Right renal pelvis (tissue), 4 donors: Measurements from ENCODE around the gene NDE1. TPM values are rescaled to one million over a fixed set of nuclear protein-coding genes. Genes with fewer than 3 reads are reported as not detected.

Experiments used
- DNase-seq, 4 donors: peaks; one replicate each; pipeline ENCODE4 v3.0.0-alpha.2; 2013; ENCODE audit warnings: low read depth in 4 of 4, low spot score in 3 of 4, missing footprints in 1 of 4
- polyA plus RNA-seq, 4 donors: library from polyadenylated mRNA; unstranded; fragments of 120-200 nt; gene quantifications; one replicate each; pipeline ENCODE4 v1.2.1, GENCODE V29; 2013; ENCODE audit not compliant: insufficient read length in 4 of 4

The NDE1 gene
- polyA plus RNA-seq, 4 donors = 38.8 to 43.4 (median 40.5) TPM

DNA sequence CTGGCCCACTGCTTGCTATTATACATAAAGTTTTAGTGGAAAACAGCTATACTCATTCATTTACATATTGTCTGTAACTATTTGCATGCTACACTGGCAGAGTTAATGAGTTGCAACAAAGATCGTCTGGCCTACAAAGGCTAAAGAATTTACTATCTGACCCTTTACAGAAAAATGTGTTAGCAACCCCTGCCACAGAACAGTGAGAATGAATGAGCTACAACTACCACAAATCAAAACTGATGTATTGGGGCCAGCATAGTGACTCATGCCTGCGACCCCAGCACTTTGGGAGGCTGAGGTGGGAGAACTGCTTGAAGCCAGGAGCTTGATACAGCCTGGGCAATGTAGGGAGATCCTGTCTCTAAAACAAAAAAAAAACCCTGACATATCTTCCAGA is 114.1 kb downstream of the NDE1 start:
- no peak for DNase-seq

- DNase-seq = no peak
These were observed 115.1 kb downstream of the NDE1 start for GRCh38 chr16:15765116-15765515.

DNA sequence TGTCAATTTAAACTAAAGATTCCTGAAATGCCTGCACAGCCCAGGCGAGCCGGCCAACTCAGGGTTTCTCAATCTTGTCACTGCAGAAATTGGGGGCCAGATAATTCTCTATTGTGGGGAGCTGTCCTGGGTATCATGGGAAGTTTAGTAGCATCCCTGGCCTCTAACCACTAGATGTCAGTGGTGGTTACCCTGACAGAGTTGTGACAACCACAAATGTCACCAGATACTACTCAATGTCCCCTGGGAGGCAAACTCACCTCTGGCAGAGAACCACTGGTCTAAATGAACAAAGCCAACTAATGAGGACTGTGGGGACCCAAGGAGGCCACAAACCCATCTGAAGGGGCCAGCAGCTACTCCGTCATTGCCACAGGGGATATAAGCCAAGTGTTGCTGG is 115.8 kb downstream of the NDE1 start:
- peak in 3 of 4 donors; percentile 20 to 33 (median 25) for DNase-seq

DNA sequence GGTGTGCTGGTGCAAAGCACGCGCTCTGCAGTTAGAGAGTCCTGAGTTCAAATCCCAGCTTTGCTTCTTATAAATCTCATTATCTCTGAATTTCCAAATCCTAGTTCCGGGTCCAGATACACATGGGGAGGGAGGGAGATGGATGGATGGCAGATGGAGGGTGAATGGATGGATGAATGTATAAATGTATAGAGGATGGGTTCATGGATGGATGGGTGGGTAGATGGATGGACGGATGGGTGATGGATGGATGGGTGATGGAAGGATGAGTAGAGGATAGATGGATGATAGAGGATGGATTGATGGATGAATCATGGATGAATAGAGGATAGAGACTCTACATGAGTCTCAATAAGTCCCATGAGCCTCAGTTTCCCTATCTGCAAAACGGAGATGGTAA is 116.9 kb downstream of the NDE1 start:
- no peak for DNase-seq

GRCh38 chr16:15768201-15768600 is 118.2 kb downstream of the NDE1 start:
- DNase-seq = no peak

DNA sequence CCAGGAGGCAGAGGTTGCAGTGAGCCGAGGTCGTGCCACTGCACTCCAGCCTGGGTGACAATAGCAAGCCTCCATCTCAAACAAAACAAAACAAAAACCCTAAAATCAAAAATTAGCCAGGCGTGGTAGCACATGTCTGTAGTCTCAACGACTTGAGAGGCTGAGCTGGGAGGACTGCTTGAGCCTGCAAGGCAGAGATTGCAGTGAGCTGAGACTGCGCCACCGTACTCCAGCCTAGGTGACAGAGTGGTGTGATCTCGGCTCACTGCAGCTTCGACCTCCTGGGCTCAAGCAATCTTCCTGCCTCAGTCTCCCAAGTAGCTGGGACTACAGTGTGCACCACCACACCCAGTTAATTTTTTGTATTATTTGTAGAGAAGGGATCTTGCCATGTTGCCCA is 119.2 kb downstream of the NDE1 start:
- no peak for DNase-seq

DNA sequence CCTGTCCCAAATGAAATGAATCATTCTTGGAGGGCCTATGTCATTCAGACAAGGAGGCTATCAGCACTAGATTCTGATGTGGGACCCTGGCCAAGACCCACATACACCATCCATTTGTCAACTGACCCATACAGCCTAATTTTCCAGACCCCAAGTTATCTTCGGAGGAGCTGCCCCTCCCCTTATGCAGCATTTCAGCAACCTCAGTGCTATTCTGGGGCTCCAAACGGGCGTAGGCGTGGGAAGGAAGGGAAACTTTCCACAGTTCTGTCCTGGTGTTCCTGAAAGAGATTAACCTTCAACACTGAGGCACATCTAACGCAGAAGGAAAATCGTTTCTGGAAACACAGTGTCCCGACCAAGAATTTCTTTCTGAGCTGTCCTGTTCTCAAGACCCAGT is 120.1 kb downstream of the NDE1 start:
- DNase-seq = no peak

GRCh38 chr16:15770512-15770911 is 120.5 kb downstream of the NDE1 start:
- DNase-seq = no peak

DNA sequence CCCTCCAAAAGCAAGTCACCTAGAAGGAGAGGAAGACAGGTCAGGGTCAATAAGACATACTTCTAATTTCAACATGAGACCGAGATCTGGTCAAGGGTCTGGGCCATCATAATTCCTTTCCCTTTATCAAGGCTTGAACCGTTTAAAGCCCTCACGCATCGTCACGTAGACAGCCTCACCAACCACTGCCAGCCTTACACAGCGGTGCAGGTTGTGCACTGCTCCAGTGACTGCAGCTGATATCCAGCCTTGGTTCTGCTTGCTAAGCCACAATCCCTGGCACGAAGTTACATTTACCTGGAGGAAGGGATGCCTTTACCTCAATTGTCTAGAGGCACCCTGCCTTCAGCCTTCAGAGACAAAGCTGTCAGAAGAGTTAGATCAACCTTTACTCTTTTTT is 121.6 kb downstream of the NDE1 start:
- no peak for DNase-seq

DNA sequence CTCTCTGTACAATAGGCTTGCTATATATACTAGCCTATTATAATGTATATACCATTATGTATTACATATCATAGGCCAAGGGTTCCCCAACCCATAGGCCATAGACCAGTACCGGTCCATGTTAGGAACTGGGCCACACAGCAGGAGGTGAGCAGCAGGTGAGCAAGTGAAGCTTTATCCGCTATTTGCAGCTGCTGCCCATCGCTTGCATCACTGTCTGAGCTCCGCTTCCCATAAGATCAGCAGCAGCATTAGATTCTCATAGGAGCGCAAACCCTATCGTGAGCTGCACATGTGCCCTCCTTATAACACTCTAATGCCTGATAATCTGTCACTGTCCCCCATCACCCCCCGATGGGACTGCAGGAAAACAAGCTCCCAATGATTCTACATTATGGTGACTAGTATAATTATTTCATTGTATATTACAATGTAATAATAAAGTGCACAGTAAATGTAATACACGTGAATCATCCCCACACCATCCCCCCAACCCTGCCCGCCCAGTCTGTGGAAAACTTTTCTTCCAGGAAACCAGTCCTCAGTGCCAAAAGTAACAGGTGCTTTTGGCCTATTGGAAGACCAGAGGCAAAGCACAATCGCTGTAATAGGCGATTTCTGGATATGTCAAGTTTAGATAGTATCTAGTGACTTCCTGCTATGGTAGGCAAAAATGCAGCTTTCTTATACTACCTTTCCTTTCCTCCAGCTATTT is 122.7 kb downstream of the NDE1 start:
- no peak for DNase-seq

GRCh38 chr16:15773968-15774367 is 123.9 kb downstream of the NDE1 start:
- no peak for DNase-seq

GRCh38 chr16:15775209-15775608 is 125.2 kb downstream of the NDE1 start:
- no peak for DNase-seq

- DNase-seq = no peak
These were observed 125.7 kb downstream of the NDE1 start for GRCh38 chr16:15775663-15776304.

Other genes starting within 250 kb of the NDE1 start
- gene BMERB1, start 215.7 kb upstream of the NDE1 start, polyA plus RNA-seq = 10 to 100 TPM; 40.0 to 44.3 (median 42.8) TPM
- 10 to 100 TPM; 45.5 to 64.0 (median 56.0) TPM for gene MARF1, start 7.1 kb upstream of the NDE1 start, polyA plus RNA-seq
- gene MYH11, start 206.8 kb downstream of the NDE1 start, polyA plus RNA-seq = 10 to 100 TPM; 11.8 to 16.1 (median 13.7) TPM
- 10 to 100 TPM; 36.1 to 51.3 (median 44.9) TPM for gene CEP20, start 238.4 kb downstream of the NDE1 start, polyA plus RNA-seq